HG03571 (cell line): ENCODE data around the gene FAM222B.
A peak's percentile ranks its signal among the peaks of the same experiment; 100 is the strongest.
"Not testable (repeated sequence)": the region's sequence is repeated elsewhere in the genome, so short reads cannot be mapped to it uniquely, and the experiment has no call there.

Experiments
- ATAC-seq: cut with Tn5 transposase; IDR thresholded peaks from one replicate; pipeline ENCODE4 v1.9.1; 2021; ENCODE audit not compliant: unreplicated experiment

Gene FAM222B

GRCh38 chr17:28734712-28735241, 107.8 kb downstream of the FAM222B start:
- no peak for ATAC-seq

- no peak for ATAC-seq
Observed at GRCh38 chr17:28733346-28733745, 109.2 kb downstream of the FAM222B start.

- no peak for ATAC-seq
Observed at GRCh38 chr17:28729950-28730330, 112.7 kb downstream of the FAM222B start.

- ATAC-seq = peak; percentile 27
Observed at GRCh38 chr17:28728364-28729200, 114.0 kb downstream of the FAM222B start, which contains the start of gene NEK8. Gene NEK8 (plus strand): TSS chr17:28728788. CDS start chr17:28728814, 26 bp downstream.

GRCh38 chr17:28726627-28727491, 115.7 kb downstream of the FAM222B start:
- peak; percentile 34 for ATAC-seq

GRCh38 chr17:28726226-28726626, 116.4 kb downstream of the FAM222B start, which contains the start of gene TLCD1:
Gene TLCD1 (minus strand): TSS chr17:28726233. CDS start chr17:28726097, 136 bp downstream.
- ATAC-seq = no peak

- no peak for ATAC-seq
Observed at GRCh38 chr17:28725660-28726225, 116.8 kb downstream of the FAM222B start.

- no peak for ATAC-seq
Observed at GRCh38 chr17:28725166-28725659, 117.4 kb downstream of the FAM222B start.

GRCh38 chr17:28724500-28725165, 118.0 kb downstream of the FAM222B start:
- no peak for ATAC-seq

GRCh38 chr17:28723836-28724499, 118.6 kb downstream of the FAM222B start:
- not testable (repeated sequence) for ATAC-seq

- no peak for ATAC-seq
Observed at GRCh38 chr17:28723159-28723835, 119.3 kb downstream of the FAM222B start.

GRCh38 chr17:28722417-28723158, 120.0 kb downstream of the FAM222B start:
- ATAC-seq = no peak

GRCh38 chr17:28720997-28721329, 121.6 kb downstream of the FAM222B start:
- not testable (repeated sequence) for ATAC-seq

GRCh38 chr17:28720247-28720996, 122.2 kb downstream of the FAM222B start:
- no peak for ATAC-seq

- ATAC-seq = no peak
Observed at GRCh38 chr17:28719021-28719433, 123.6 kb downstream of the FAM222B start.

GRCh38 chr17:28718333-28719020, 124.1 kb downstream of the FAM222B start:
- ATAC-seq = no peak

GRCh38 chr17:28717578-28718332, 124.8 kb downstream of the FAM222B start, which contains the start of gene RAB34:
Gene RAB34 (minus strand): TSS chr17:28717868. CDS start chr17:28717266, 602 bp downstream.
- ATAC-seq = no peak
